CD4-positive, alpha-beta T cell treated with Interleukin-6 for 4 hours (primary cell): ENCODE results near the gene CALU.

Source experiments
- DNase-seq: peaks from one replicate; pipeline ENCODE4 v3.0.0-alpha.2; 2020; ENCODE audit warnings: mixed read lengths

The CALU gene

DNA sequence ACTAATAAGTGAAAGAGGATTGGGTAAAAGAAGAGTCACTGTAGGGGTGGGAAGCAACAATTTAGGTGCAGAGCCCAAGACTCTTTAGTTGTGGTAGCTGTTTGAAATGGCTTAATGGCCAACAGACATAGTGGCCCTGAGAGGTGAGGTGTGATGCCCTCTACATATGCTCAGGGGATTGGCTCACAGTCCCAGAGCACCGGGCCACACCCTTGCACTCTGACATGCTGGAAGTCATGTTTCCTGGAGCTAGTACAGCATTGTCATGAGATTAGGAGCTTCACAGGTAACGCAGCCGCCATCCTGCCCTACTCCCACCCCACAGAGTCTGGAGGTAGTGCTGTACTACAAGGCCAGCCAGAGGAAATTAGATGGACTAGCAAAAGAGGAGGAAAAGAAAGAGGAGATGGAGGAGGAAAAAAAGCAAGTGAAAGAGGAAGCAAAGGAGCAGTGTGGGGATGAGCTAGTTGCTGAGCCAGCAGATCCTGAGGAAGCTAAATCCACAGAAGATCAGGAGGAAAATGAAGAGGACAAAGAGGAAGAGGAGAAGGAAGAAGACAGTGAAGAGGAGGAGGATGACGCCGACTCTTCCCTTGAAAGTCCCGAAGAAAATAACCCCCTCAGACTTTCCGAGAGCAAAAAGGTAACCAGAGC is 76.3 kb downstream of the CALU start:
- DNase-seq: no peak

DNA sequence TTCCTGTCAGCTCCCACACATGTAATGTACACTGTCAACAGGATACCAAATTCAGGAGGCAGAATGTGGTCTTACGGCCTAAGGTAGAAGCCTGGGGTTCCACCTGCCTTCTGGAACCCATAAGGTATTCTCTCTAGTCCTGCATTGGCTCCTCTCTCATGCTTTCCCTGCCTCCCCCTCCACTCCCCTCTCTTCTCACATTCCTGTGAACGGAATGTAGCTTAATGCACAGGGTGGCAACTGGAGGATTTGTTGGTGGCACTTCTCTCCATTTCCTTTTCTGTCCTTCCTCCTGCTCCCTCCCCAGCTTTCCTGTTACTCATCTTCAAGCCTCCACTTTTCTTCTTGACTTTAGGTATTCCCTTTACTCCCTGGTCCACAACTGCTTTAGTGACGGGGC is 79.5 kb downstream of the CALU start:
- DNase-seq: no peak
